Liver (tissue), 9 donors: ENCODE measurements around the gene ZC3H18. TPM values are rescaled to one million over a fixed set of nuclear protein-coding genes. Genes with fewer than 3 reads are reported as not detected.
"Not testable (repeated sequence)": the region's sequence is repeated elsewhere in the genome, so short reads cannot be mapped to it uniquely, and the experiment has no call there.

Source experiments
- DNase-seq: peaks from one replicate; pipeline ENCODE4 v3.0.0-alpha.2; 2017; ENCODE audit warnings: low spot score
- H3K27ac ChIP-seq, 2 donors: one replicate each; pipeline ENCODE4 v1.7.0; 2013; ENCODE audit warnings: inconsistent platforms in 2 of 2, low read length in 2 of 2, control low read depth in 1 of 2, low read depth in 1 of 2, mild to moderate bottlenecking in 1 of 2
- H3K27me3 ChIP-seq, 4 donors: one replicate each; pipeline versions ENCODE4 v1.6.1 to v1.7.0; 2013; ENCODE audit warnings: low read length in 3 of 4, inconsistent platforms in 1 of 4, mild to moderate bottlenecking in 1 of 4, moderate library complexity in 1 of 4; ENCODE audit not compliant: control insufficient read depth in 4 of 4, insufficient read depth in 4 of 4
- H3K36me3 ChIP-seq, 4 donors: one replicate each; pipeline versions ENCODE4 v1.6.1 to v1.7.0; 2013; ENCODE audit warnings: low read length in 3 of 4, mild to moderate bottlenecking in 3 of 4, low read depth in 1 of 4, moderate library complexity in 1 of 4; ENCODE audit not compliant: control insufficient read depth in 4 of 4, insufficient read depth in 3 of 4
- H3K4me1 ChIP-seq, 4 donors: one replicate each; pipeline versions ENCODE4 v1.6.1 to v1.7.0; 2013; ENCODE audit warnings: low read length in 3 of 4, mild to moderate bottlenecking in 3 of 4, moderate library complexity in 1 of 4; ENCODE audit not compliant: control insufficient read depth in 4 of 4, insufficient read depth in 4 of 4
- H3K4me3 ChIP-seq, 3 donors: one replicate each; pipeline versions ENCODE4 v1.6.1 to v1.7.0; 2013; ENCODE audit warnings: low read length in 3 of 3, control low read depth in 1 of 3, low read depth in 1 of 3, mild to moderate bottlenecking in 1 of 3
- H3K9ac ChIP-seq, 2 donors: one replicate each; pipeline ENCODE4 v1.7.0; 2013; ENCODE audit warnings: low read length in 2 of 2, mild to moderate bottlenecking in 2 of 2, moderate library complexity in 2 of 2, control low read depth in 1 of 2, low read depth in 1 of 2
- H3K9me3 ChIP-seq, 4 donors: one replicate each; pipeline versions ENCODE4 v1.6.1 to v1.7.0; 2013; ENCODE audit warnings: low read length in 3 of 4; ENCODE audit not compliant: control insufficient read depth in 4 of 4
- CTCF ChIP-seq: fragments of 150-350 bp; IDR thresholded peaks from 2 replicates; pipeline ENCODE4 v1.5.1; 2017; ENCODE audit warnings: improper control_type of control experiment, low read depth, low read length; ENCODE audit not compliant: missing input control
- EGR1 ChIP-seq, 2 donors: IDR thresholded peaks; 2 replicates each; pipeline ENCODE4 v1.6.1; 2016 to 2018; ENCODE audit warnings: antibody characterized with exemption in 2 of 2, low read depth in 2 of 2
- FOXA1 ChIP-seq: IDR thresholded peaks from 2 replicates; pipeline ENCODE4 v1.6.1; 2016; ENCODE audit warnings: antibody characterized with exemption
- FOXA2 ChIP-seq: IDR thresholded peaks from 2 replicates; pipeline ENCODE4 v1.6.1; 2016; ENCODE audit warnings: antibody characterized with exemption
- HNF4G ChIP-seq: IDR thresholded peaks from 2 replicates; pipeline ENCODE4 v1.6.1; 2016; ENCODE audit warnings: antibody characterized with exemption
- NR2F2 ChIP-seq: IDR thresholded peaks from 2 replicates; pipeline ENCODE4 v1.6.1; 2016; ENCODE audit warnings: antibody characterized with exemption
- RAD21 ChIP-seq, 2 donors: IDR thresholded peaks; 2 replicates each; pipeline ENCODE4 v1.6.1; 2016; ENCODE audit warnings: antibody characterized with exemption in 2 of 2, mild to moderate bottlenecking in 2 of 2
- REST ChIP-seq: IDR thresholded peaks from 2 replicates; pipeline ENCODE4 v1.6.1; 2016; ENCODE audit warnings: antibody characterized with exemption, mild to moderate bottlenecking
- ZBTB33 ChIP-seq: IDR thresholded peaks from 2 replicates; pipeline ENCODE4 v1.6.1; 2016; ENCODE audit warnings: antibody characterized with exemption
- WGBS: extraction: QIAGEN DNeasy Blood & Tissue Kit; methylation state at CpG from one replicate; pipeline ENCODE4 v1.1.7; 2013; 5-methylcytosine and 5-hydroxymethylcytosine counted together
- polyA plus RNA-seq, 2 donors: library from polyadenylated mRNA; stranded (reverse) in 1 of 2; unstranded in 1 of 2; fragments of 200-250 nt in 1 of 2; fragments of >200 nt in 1 of 2; fragmentation: Nextera tagmentation in 1 of 2; extraction: Ambion mirVana in 1 of 2; gene quantifications; one replicate each; pipeline versions ENCODE4 v1.2.1 to v1.2.3, GENCODE V29; 2013 to 2015
- total RNA-seq, 2 donors: library from RNA; depleted of rRNA; stranded (reverse); fragments of >200 nt; gene quantifications; one replicate each; pipeline ENCODE4 v1.2.3, GENCODE V29; 2014
- donor health status: healthy.
- donor health status: healthy.
- donor health status: healthy.
- donor health status: healthy.
- donor health status: healthy.

The ZC3H18 gene
- total and polyA plus RNA-seq, 4 donors = 10.2 to 10.9 (median 10.5) TPM

- H3K4me3 ChIP-seq = no peak overlapping the region
- H3K36me3 ChIP-seq = peaks cover 0 to 2% (median 0%) of the 10 kb centered on the region in 4 donors
- H3K9ac ChIP-seq = no peak overlapping the region
- peak overlapping the region; percentile 43 to 85 for H3K27ac ChIP-seq
- 88% methylated on average over 3 of the region's 3 CpGs for WGBS
- TF ChIP-seq EGR1 (IDR thresholded peaks at IDR 0.05; ENCODE audit: low read depth in 2 of 2) (no peak), REST (no peak), NR2F2 (no peak), ZBTB33 (no peak), CTCF (no peak), FOXA2 (no peak), FOXA1 (no peak)
- H3K4me1 ChIP-seq = peaks cover 8 to 38% (median 25%) of the 10 kb centered on the region in 4 donors
- no peak for DNase-seq
- no peaks in the 10 kb centered on the region for H3K9me3 ChIP-seq
- no peaks in the 10 kb centered on the region for H3K27me3 ChIP-seq
These were observed 95.4 kb downstream of the ZC3H18 start for GRCh38 chr16:88665570-88665969.

DNA sequence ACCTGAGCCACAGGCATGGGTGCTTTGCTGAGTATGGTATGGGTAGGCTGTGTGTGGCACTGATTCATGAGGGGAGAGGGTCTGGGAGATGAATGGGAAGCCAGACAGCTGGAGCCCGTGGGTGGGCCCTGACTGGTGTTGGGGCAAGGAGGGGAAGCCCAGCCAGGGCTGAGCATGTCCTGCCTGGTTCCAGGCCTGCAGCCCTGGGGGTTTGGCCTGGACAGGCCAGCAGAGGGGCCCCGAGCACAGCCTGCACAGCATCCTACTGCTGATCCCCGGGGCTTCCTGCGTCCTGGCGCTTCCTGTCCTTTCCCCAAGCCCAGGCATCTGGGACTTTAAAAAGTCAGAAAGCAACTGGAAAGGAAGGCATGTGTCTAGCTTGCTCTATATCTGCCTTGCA, 97.3 kb downstream of the ZC3H18 start:
- H3K9me3 ChIP-seq = no peaks in the 10 kb centered on the region
- no peak overlapping the region for H3K9ac ChIP-seq
- H3K27me3 ChIP-seq = no peaks in the 10 kb centered on the region
- peaks cover 8 to 24% (median 20%) of the 10 kb centered on the region in 4 donors for H3K4me1 ChIP-seq
- 78% methylated on average over 5 of the region's 5 CpGs for whole genome bisulfite sequencing
- TF ChIP-seq HNF4G = no peak
- peak in 1 of 2 donors; percentile 37 for TF ChIP-seq RAD21 (IDR thresholded peaks at IDR 0.05)
- TF ChIP-seq FOXA1 = no peak
- no peak for DNase-seq
- peaks cover 0 to 2% (median 0%) of the 10 kb centered on the region in 4 donors for H3K36me3 ChIP-seq
- no peak overlapping the region for H3K27ac ChIP-seq
- H3K4me3 ChIP-seq = no peak overlapping the region

DNA sequence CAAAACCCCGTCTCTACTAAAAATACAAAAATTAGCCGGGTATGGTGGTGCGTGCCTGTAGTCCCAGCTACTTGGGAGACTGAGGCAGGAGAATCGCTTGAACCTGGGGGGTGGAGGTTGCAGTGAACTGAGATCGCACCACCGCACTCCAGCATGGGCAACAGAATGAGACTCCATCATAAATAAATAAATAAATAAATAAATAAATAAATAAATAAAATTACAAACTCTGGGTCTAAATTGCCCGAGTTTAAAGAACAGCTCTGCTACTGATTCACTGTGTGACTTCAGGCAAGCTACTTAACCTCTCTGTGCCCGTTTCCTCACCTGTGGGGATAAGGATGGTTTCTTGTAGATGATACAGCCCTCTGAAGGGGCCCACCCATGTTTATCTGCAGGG, 99.3 kb downstream of the ZC3H18 start:
- H3K9ac ChIP-seq, DNase-seq, H3K9me3 ChIP-seq, H3K36me3 ChIP-seq, H3K27ac ChIP-seq, H3K4me3 ChIP-seq, H3K27me3 ChIP-seq: not testable (repeated sequence)
- peaks cover 2 to 13% (median 12%) of the 10 kb centered on the region in 4 donors for H3K4me1 ChIP-seq
- 95% methylated on average over 8 of the region's 8 CpGs for WGBS
